Panc1 (cell line): ENCODE data around the gene CD3D. TPM values are rescaled to one million over a fixed set of nuclear protein-coding genes. Genes with fewer than 3 reads are reported as not detected.

Experiments used
- ATAC-seq: fragments of 200-7000 bp; cut with Tn5 transposase; 2 replicates; pipeline ENCODE4 v1.9.1; 2020; ENCODE audit warnings: mild to moderate bottlenecking, moderate library complexity
- BruUV-seq: library from RNA; stranded (reverse); fragments of 400-500 nt; replicated peaks from 2 replicates; lab custom pipeline; 2021; lab: Mats Ljungman, UMichigan
- CTCF ChIA-PET: fragments of 300-600 bp; sonication (Branson Sonifier 250); formaldehyde crosslinking; loops from one replicate; lab custom pipeline; 2022; ENCODE audit warnings: antibody characterized with exemption; lab: Charles Lee
- POLR2A ChIA-PET: fragments of 300-600 bp; sonication (Branson Sonifier 250); formaldehyde crosslinking; loops from one replicate; lab custom pipeline; 2022; ENCODE audit warnings: antibody characterized with exemption; lab: Charles Lee
- DNase-seq: peaks from one replicate; pipeline ENCODE4 v3.0.0-alpha.2; 2010; ENCODE audit warnings: low read depth, low spot score
- H3K27ac ChIP-seq: 2 replicates; pipeline ENCODE4 v1.5.1; 2011; ENCODE audit warnings: mild to moderate bottlenecking, low read length, inconsistent platforms
- H3K27me3 ChIP-seq: fragments of 200-500 bp; sonication (Bioruptor generic); 2 replicates; pipeline ENCODE4 v1.6.0; 2014; ENCODE audit warnings: low read length, inconsistent platforms; ENCODE audit not compliant: control insufficient read depth, insufficient read depth
- H3K36me3 ChIP-seq: fragments of 200-500 bp; sonication (Bioruptor generic); 2 replicates; pipeline ENCODE4 v1.5.1; 2014; ENCODE audit warnings: inconsistent platforms, mild to moderate bottlenecking, low read length, moderate library complexity; ENCODE audit not compliant: control insufficient read depth, insufficient read depth
- H3K4me1 ChIP-seq: 2 replicates; pipeline ENCODE4 v1.5.1; 2011; ENCODE audit warnings: inconsistent platforms, mild to moderate bottlenecking, low read length, moderate library complexity; ENCODE audit not compliant: control insufficient read depth, insufficient read depth
- H3K4me3 ChIP-seq, 2 experiments: 2 replicates each; pipeline ENCODE4 v1.5.1; 2011 to 2012; ENCODE audit warnings: low read depth in 2 of 2, low read length in 2 of 2, mild to moderate bottlenecking in 2 of 2, inconsistent platforms in 1 of 2, moderate library complexity in 1 of 2
- H3K9me3 ChIP-seq: fragments of 200-500 bp; sonication (Bioruptor generic); 2 replicates; pipeline ENCODE4 v1.5.1; 2014; ENCODE audit warnings: low read depth, mild to moderate bottlenecking, inconsistent platforms, low read length, moderate library complexity; ENCODE audit not compliant: control insufficient read depth, insufficient read depth
- CTCF ChIP-seq: fragments of 450-650 bp; IDR thresholded peaks from 2 replicates; pipeline ENCODE4 v1.5.1; 2017; ENCODE audit warnings: mild to moderate bottlenecking
- POLR2AphosphoS5 ChIP-seq: IDR thresholded peaks from 2 replicates; pipeline ENCODE4 v1.6.1; 2012; ENCODE audit warnings: mild to moderate bottlenecking, low read depth, low read length, moderate library complexity
- REST ChIP-seq, 2 experiments: IDR thresholded peaks; 2 replicates each; pipeline ENCODE4 v1.6.1; 2011 to 2012; ENCODE audit warnings: low read depth in 2 of 2, control low read depth in 1 of 2, low read length in 1 of 2, mild to moderate bottlenecking in 1 of 2, moderate library complexity in 1 of 2; ENCODE audit not compliant: insufficient read depth in 1 of 2
- SIN3A ChIP-seq: IDR thresholded peaks from 2 replicates; pipeline ENCODE4 v1.6.1; 2012; ENCODE audit warnings: low read depth, mild to moderate bottlenecking, low read length, moderate library complexity, borderline replicate concordance; ENCODE audit not compliant: insufficient read depth
- TCF7L2 ChIP-seq: IDR thresholded peaks from 2 replicates; pipeline ENCODE4 v1.6.1; 2011; ENCODE audit warnings: mild to moderate bottlenecking, low read depth, low read length, inconsistent platforms
- in situ Hi-C: cut with HindIII; loops from 2 replicates; pipeline ENCODE4 v1.10.0; 2016; ENCODE audit warnings: low sequenced_read_pairs, low pct_unique_long_range_greater_than_20kb
- intact Hi-C: fragments of 100-400 bp; cut with micrococcal nuclease; formaldehyde crosslinking; loops from one replicate; pipeline ENCODE4 v1.10.0; 2022; ENCODE audit not compliant: unreplicated experiment
- total RNA-seq: library from RNA; stranded (reverse); gene quantifications from one replicate; pipeline ENCODE4 v1.2.1, GENCODE V29; 2021; ENCODE audit not compliant: unreplicated experiment

Gene CD3D
- total RNA-seq, 1 experiment from 2014 or later, result 0.39 TPM

- H3K4me1 ChIP-seq, result peaks cover 8% of the 10 kb centered on the region
- in situ Hi-C loops (no loop called here), intact Hi-C loops (no loop called here)
- TF ChIP-seq POLR2AphosphoS5, result no peak
- TF ChIP-seq CTCF, result no peak
- TF ChIP-seq TCF7L2, result no peak
- TF ChIP-seq SIN3A, result no peak
- no peak for TF ChIP-seq REST (IDR thresholded peaks at IDR 0.05; ENCODE audit: insufficient read depth in 1 of 2, low read depth in 2 of 2, low read length in 1 of 2)
- no peaks in the 10 kb centered on the region for H3K36me3 ChIP-seq
- H3K4me3 ChIP-seq, result no peak overlapping the region
- ChIA-PET POLR2A (no interaction called here), CTCF (no interaction called here)
- no peak for DNase-seq
- no TSS peak for BruUV-seq
- no peaks in the 10 kb centered on the region for H3K9me3 ChIP-seq
- peaks cover 18% of the 10 kb centered on the region for H3K27me3 ChIP-seq
- ATAC-seq, result no peak
- H3K27ac ChIP-seq, result no peak overlapping the region
These were observed 29.3 kb downstream of the CD3D start for GRCh38 chr11:118313242-118313641.

GRCh38 chr11:118312328-118312727, 30.2 kb downstream of the CD3D start:
- no peaks in the 10 kb centered on the region for H3K36me3 ChIP-seq
- peaks cover 18% of the 10 kb centered on the region for H3K27me3 ChIP-seq
- TF ChIP-seq TCF7L2, result no peak
- TF ChIP-seq CTCF, result no peak
- no peak for TF ChIP-seq POLR2AphosphoS5
- TF ChIP-seq SIN3A, result no peak
- no peak for TF ChIP-seq REST (IDR thresholded peaks at IDR 0.05; ENCODE audit: insufficient read depth in 1 of 2, low read depth in 2 of 2, low read length in 1 of 2)
- ATAC-seq, result no peak
- peaks cover 8% of the 10 kb centered on the region for H3K4me1 ChIP-seq
- CTCF ChIA-PET, result no interaction called here
- intact Hi-C loops, result no loop called here
- no peaks in the 10 kb centered on the region for H3K9me3 ChIP-seq
- no peak overlapping the region for H3K4me3 ChIP-seq
- no peak overlapping the region for H3K27ac ChIP-seq
- POLR2A ChIA-PET, result no interaction called here
- no TSS peak for BruUV-seq
- DNase-seq, result no peak
- in situ Hi-C loops, result no loop called here
